ENCODE measurements around the gene MYO3B. TPM values are rescaled to one million over a fixed set of nuclear protein-coding genes. Genes with fewer than 3 reads are reported as not detected.

The MYO3B gene
- total RNA-seq, 3 donors from 2014 or later (not counting 1 experiment from before 2014, with no cell fraction given) = 0.68 to 0.88 (median 0.75) TPM

DNA sequence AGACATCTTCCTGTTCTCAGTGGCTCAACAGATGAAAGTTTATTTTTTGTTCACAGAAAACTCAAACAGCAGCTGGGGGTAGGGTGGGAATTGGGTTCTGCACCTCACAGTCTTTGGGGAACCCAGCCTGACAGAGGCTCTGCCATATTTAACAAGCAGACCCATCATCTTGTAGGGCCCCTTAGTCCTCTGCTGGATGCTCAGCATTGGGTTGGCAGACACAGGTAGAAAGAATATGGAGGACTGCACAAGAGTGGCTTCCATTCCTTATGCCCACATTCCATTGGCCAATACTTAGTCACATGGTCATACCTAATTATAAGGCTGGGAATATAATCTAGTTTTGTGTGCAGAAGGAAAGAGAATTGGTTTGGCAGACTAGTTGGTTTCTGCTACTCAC, 89.1 kb downstream of the MYO3B start:
- Mint-ChIP-seq H3K4me3 (no peak overlapping the region), H3K9me3 (no peaks in the 10 kb centered on the region), H3K36me3 (no peaks in the 10 kb centered on the region), H3K27ac (no peak overlapping the region), H3K27me3 (ENCODE audit: low read depth in 2 of 2) (peaks cover 0 to 6% of the 10 kb centered on the region in 2 donors), H3K4me1 (no peaks in the 10 kb centered on the region)
- DNase-seq = no peak
- Histone ChIP-seq H3K27me3 (ENCODE audit: control insufficient read depth, insufficient read depth, low read length) (no peaks in the 10 kb centered on the region), H3K9me3 (ENCODE audit: control insufficient read depth, insufficient read depth, low read length) (no peaks in the 10 kb centered on the region), H3K4me1 (ENCODE audit: control insufficient read depth, insufficient read depth, low read length) (no peaks in the 10 kb centered on the region), H3K36me3 (ENCODE audit: control insufficient read depth, insufficient read depth, low read length) (no peaks in the 10 kb centered on the region), H3K4me3 (ENCODE audit: low read length) (no peak overlapping the region), H3K27ac (ENCODE audit: low read length) (no peak overlapping the region)
- intact Hi-C loops (cut with micrococcal nuclease) = no loop called here
- ATAC-seq = no peak
- TF ChIP-seq, protein P1, sequence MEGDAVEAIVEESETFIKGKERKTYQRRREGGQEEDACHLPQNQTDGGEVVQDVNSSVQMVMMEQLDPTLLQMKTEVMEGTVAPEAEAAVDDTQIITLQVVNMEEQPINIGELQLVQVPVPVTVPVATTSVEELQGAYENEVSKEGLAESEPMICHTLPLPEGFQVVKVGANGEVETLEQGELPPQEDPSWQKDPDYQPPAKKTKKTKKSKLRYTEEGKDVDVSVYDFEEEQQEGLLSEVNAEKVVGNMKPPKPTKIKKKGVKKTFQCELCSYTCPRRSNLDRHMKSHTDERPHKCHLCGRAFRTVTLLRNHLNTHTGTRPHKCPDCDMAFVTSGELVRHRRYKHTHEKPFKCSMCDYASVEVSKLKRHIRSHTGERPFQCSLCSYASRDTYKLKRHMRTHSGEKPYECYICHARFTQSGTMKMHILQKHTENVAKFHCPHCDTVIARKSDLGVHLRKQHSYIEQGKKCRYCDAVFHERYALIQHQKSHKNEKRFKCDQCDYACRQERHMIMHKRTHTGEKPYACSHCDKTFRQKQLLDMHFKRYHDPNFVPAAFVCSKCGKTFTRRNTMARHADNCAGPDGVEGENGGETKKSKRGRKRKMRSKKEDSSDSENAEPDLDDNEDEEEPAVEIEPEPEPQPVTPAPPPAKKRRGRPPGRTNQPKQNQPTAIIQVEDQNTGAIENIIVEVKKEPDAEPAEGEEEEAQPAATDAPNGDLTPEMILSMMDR (IDR thresholded peaks at IDR 0.05) = no peak

DNA sequence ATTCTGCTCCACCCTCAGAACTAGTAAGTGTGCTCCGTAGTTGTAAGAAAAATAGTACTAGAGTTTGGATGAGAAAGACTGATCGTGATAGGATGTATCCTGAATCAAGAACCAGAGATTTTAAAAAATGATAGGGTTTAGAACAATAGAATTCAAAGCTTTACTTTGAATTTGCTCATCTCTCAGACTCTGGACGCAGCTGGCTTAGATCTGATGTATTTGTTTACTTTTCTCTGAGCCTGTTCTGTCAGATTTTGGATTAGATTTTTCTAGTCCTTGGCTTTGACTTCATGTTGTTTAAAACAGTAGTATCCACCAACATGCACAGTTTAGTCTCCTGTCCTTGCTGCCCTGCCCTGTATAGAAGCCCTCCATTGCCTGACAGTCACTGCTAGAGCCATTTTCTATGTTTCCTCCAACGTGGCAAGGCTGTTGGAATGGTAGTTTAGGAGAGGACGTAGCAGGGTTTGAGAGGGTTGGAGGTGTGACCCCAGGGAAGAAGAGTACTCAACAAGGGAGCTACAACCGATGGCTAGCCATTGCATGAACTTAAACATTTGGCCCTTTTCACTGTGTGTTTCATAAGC, 92.4 kb downstream of the MYO3B start:
- no peaks in the 10 kb centered on the region for H3K36me3 Mint-ChIP-seq

DNA sequence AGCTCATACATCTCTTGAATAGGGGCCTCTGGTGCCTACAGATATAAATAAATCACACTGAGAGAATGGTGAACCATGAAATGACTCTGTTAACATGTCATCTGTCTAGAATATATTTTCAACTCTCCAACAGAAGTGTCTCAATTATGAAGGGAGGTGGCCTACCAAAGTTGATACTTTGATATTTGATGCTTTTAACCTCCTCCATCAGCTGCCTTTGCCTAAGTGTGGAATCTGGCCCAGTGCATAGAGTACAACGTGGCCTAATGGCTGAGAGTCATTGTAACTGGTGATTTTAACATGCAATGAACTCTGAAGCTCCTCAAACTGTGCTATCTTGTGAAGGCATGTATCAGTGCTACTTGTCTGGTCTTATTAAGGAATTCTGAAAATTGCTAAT, 93.4 kb downstream of the MYO3B start:
- no peak for ATAC-seq
- no peak overlapping the region for H3K4me3 Mint-ChIP-seq
- Histone ChIP-seq H3K27ac (ENCODE audit: low read length) (no peak overlapping the region), H3K4me1 (ENCODE audit: control insufficient read depth, insufficient read depth, low read length) (no peaks in the 10 kb centered on the region), H3K36me3 (ENCODE audit: control insufficient read depth, insufficient read depth, low read length) (no peaks in the 10 kb centered on the region), H3K9me3 (ENCODE audit: control insufficient read depth, insufficient read depth, low read length) (no peaks in the 10 kb centered on the region), H3K4me3 (ENCODE audit: low read length) (no peak overlapping the region), H3K27me3 (ENCODE audit: control insufficient read depth, insufficient read depth, low read length) (no peaks in the 10 kb centered on the region)
- no peak for DNase-seq
- no peaks in the 10 kb centered on the region for H3K36me3 Mint-ChIP-seq
- peaks cover 6 to 12% of the 10 kb centered on the region in 2 donors for H3K27me3 Mint-ChIP-seq (ENCODE audit: low read depth in 2 of 2)
- no peaks in the 10 kb centered on the region for H3K4me1 Mint-ChIP-seq
- WGBS (ENCODE audit: insufficient coverage) = 67% methylated on average over 1 of the region's 1 CpG
- no peak overlapping the region for H3K27ac Mint-ChIP-seq
- intact Hi-C loops (cut with micrococcal nuclease) = no loop called here
- peaks cover 0 to 2% of the 10 kb centered on the region in 2 donors for H3K9me3 Mint-ChIP-seq
- TF ChIP-seq, protein P1 (IDR thresholded peaks at IDR 0.05) = no peak

More for the DNA sequence above, 92.4 kb downstream of the MYO3B start:
- 73% methylated on average over 6 of the region's 6 CpGs for WGBS (ENCODE audit: insufficient coverage)
- Mint-ChIP-seq H3K27me3 (ENCODE audit: low read depth in 2 of 2) (peaks cover 6 to 12% of the 10 kb centered on the region in 2 donors), H3K4me1 (no peaks in the 10 kb centered on the region), H3K9me3 (peaks cover 0 to 2% of the 10 kb centered on the region in 2 donors), H3K4me3 (no peak overlapping the region), H3K27ac (no peak overlapping the region)
- Histone ChIP-seq H3K27me3 (ENCODE audit: control insufficient read depth, insufficient read depth, low read length) (no peaks in the 10 kb centered on the region), H3K36me3 (ENCODE audit: control insufficient read depth, insufficient read depth, low read length) (no peaks in the 10 kb centered on the region), H3K9me3 (ENCODE audit: control insufficient read depth, insufficient read depth, low read length) (no peaks in the 10 kb centered on the region), H3K27ac (ENCODE audit: low read length) (no peak overlapping the region), H3K4me3 (ENCODE audit: low read length) (no peak overlapping the region), H3K4me1 (ENCODE audit: control insufficient read depth, insufficient read depth, low read length) (no peaks in the 10 kb centered on the region)
- ATAC-seq (no peak), DNase-seq (no peak)
- TF ChIP-seq, protein P1 (IDR thresholded peaks at IDR 0.05) = no peak
- intact Hi-C loops (cut with micrococcal nuclease) = no loop called here

DNA sequence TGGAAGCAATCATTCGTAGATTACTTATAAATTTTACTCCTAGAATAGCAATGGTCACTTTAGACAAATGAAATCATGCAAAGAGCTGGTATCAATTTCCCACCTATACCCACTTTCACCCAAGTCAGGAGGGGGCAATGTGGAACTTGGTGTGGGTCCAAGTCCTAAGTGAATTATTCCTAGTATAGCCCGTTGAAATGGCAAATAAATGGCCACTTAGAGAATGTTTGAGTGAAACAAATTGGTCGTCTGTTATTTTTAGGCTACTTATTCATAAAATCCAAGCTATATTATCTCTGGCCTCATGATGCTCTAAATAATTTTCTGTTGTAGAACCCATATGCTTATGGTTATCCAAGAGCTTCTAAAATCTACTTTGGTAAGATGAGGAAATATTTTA, 98.1 kb downstream of the MYO3B start:
- Histone ChIP-seq H3K9me3 (ENCODE audit: control insufficient read depth, insufficient read depth, low read length) (no peaks in the 10 kb centered on the region), H3K27me3 (ENCODE audit: control insufficient read depth, insufficient read depth, low read length) (no peaks in the 10 kb centered on the region), H3K36me3 (ENCODE audit: control insufficient read depth, insufficient read depth, low read length) (no peaks in the 10 kb centered on the region), H3K4me3 (ENCODE audit: low read length) (no peak overlapping the region), H3K27ac (ENCODE audit: low read length) (no peak overlapping the region), H3K4me1 (ENCODE audit: control insufficient read depth, insufficient read depth, low read length) (no peaks in the 10 kb centered on the region)
- intact Hi-C loops (cut with micrococcal nuclease) = no loop called here
- TF ChIP-seq, protein P1 (IDR thresholded peaks at IDR 0.05) = no peak
- no peak overlapping the region for H3K27ac Mint-ChIP-seq
- DNase-seq = no peak
- peaks cover 12 to 31% of the 10 kb centered on the region in 2 donors for H3K27me3 Mint-ChIP-seq (ENCODE audit: low read depth in 2 of 2)
- no peaks in the 10 kb centered on the region for H3K36me3 Mint-ChIP-seq
- WGBS (ENCODE audit: insufficient coverage) = 91% methylated on average over 3 of the region's 3 CpGs
- no peak overlapping the region for H3K4me3 Mint-ChIP-seq
- peaks cover 0 to 2% of the 10 kb centered on the region in 2 donors for H3K9me3 Mint-ChIP-seq
- no peak for ATAC-seq
- no peaks in the 10 kb centered on the region for H3K4me1 Mint-ChIP-seq
